ENCODE data around the gene RNF152. TPM values are rescaled to one million over a fixed set of nuclear protein-coding genes. Genes with fewer than 3 reads are reported as not detected.

The RNF152 gene
- total and polyA plus RNA-seq, 2 donors (not counting 3 experiments of a cell fraction or from before 2014, with no cell fraction given): 20.8 to 27.5 TPM

DNA sequence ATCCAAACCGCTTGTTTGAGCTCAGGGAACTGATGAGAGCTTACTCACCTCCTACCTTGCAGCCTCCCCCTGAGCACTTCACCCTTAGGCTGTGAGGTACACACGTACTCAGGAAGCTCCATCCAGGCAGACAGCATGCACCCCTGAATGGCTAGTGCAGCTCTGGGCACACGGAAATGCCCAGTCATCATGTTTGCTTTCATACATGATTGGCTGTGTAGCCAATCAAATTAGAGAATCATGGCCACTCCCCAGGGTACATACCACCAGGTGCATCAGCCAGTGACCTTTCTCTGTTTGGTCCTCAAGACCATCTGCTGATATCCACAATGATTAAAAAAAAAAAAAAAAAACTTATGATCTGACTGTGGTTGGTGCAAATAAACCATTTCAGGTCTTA lies 42.1 kb downstream of the RNF152 start:
- no peaks in the 10 kb centered on the region for H3K9me1 ChIP-seq (replicated peaks; ENCODE audit: control insufficient read depth, extremely low read depth, insufficient read depth, low read length)
- H3K79me2 ChIP-seq (ENCODE audit: control insufficient read depth, insufficient read depth, low read length): peaks cover 54% of the 10 kb centered on the region

More for the DNA sequence above, 42.1 kb downstream of the RNF152 start:
- H3K27me3 ChIP-seq (ENCODE audit: control insufficient read depth in 2 of 2, insufficient read depth in 2 of 2, low read length in 2 of 2): no peaks in the 10 kb centered on the region
- no peak overlapping the region for H3K4me2 ChIP-seq (ENCODE audit: insufficient read depth, low read length)
- no peaks in the 10 kb centered on the region for H3K36me3 ChIP-seq (ENCODE audit: control insufficient read depth in 2 of 2, extremely low read depth in 1 of 2, insufficient read depth in 2 of 2, low read length in 2 of 2)
- ChIA-PET CTCF (interaction anchor here (1.1 kb wide), 1 partner anchor 9 kb away, joined by 5 read pairs; no protein-coding TSS in a partner anchor), POLR2A (no interaction called here)
- BruUV-seq (replicated peaks): no TSS peak
- no peaks in the 10 kb centered on the region for H4K20me1 ChIP-seq (replicated peaks; ENCODE audit: control insufficient read depth, extremely low read depth, insufficient read depth, low read length)
- dilution Hi-C loops (cut with MboI; ENCODE audit: extremely low pct_ligation_motif_present, low sequenced_read_pairs): no loop called here
- H3K27ac ChIP-seq (ENCODE audit: insufficient read depth, low read depth, low read length): no peak overlapping the region
- intact Hi-C loops (cut with micrococcal nuclease): no loop called here
- no peak overlapping the region for H3K9ac ChIP-seq (replicated peaks; ENCODE audit: extremely low read depth, insufficient read depth, low read length)
- TF ChIP-seq FOS (IDR thresholded peaks at IDR 0.05; ENCODE audit: borderline replicate concordance, insufficient read depth, low read length) (no peak), JUN (IDR thresholded peaks at IDR 0.05; ENCODE audit: borderline replicate concordance, insufficient read depth, insufficient read length, low read depth) (no peak), MYC (IDR thresholded peaks at IDR 0.05; ENCODE audit: low read depth, low read length) (no peak), POLR2A (IDR thresholded peaks at IDR 0.05; ENCODE audit: low read depth, low read length) (no peak), GATA2 (IDR thresholded peaks at IDR 0.05; ENCODE audit: insufficient read depth, insufficient read length, low read depth, low read length) (no peak), EZH2 (IDR thresholded peaks at IDR 0.05; ENCODE audit: borderline replicate concordance, low read depth, low read length, severe bottlenecking) (no peak), POLR2AphosphoS5 (IDR thresholded peaks at IDR 0.05; ENCODE audit: insufficient read depth, low read depth, low read length) (no peak), MAX (IDR thresholded peaks at IDR 0.05; ENCODE audit: insufficient read depth, insufficient read length) (no peak)
- TF ChIP-seq, protein P1, sequence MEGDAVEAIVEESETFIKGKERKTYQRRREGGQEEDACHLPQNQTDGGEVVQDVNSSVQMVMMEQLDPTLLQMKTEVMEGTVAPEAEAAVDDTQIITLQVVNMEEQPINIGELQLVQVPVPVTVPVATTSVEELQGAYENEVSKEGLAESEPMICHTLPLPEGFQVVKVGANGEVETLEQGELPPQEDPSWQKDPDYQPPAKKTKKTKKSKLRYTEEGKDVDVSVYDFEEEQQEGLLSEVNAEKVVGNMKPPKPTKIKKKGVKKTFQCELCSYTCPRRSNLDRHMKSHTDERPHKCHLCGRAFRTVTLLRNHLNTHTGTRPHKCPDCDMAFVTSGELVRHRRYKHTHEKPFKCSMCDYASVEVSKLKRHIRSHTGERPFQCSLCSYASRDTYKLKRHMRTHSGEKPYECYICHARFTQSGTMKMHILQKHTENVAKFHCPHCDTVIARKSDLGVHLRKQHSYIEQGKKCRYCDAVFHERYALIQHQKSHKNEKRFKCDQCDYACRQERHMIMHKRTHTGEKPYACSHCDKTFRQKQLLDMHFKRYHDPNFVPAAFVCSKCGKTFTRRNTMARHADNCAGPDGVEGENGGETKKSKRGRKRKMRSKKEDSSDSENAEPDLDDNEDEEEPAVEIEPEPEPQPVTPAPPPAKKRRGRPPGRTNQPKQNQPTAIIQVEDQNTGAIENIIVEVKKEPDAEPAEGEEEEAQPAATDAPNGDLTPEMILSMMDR (IDR thresholded peaks at IDR 0.05; ENCODE audit: extremely low read depth in 1 of 2, insufficient read depth in 1 of 2, low read depth in 1 of 2, low read length in 2 of 2): no peak
- H3K9me3 ChIP-seq (replicated peaks; ENCODE audit: control insufficient read depth, insufficient read depth, low read length): no peaks in the 10 kb centered on the region
- FAIRE-seq (no peak), DNase-seq (ENCODE audit: low read depth, low spot score) (no peak)
- H3K4me1 ChIP-seq (ENCODE audit: control insufficient read depth, extremely low read depth, insufficient read depth, low read length): no peaks in the 10 kb centered on the region
- H3K4me3 ChIP-seq (replicated peaks in 1 of 3; ENCODE audit: insufficient read depth in 1 of 3, low read depth in 1 of 3, low read length in 3 of 3): no peak overlapping the region
- no peak overlapping the region for H2AFZ ChIP-seq (ENCODE audit: low read depth, low read length)
